Endometrium (tissue), 2 donors: ENCODE data around the gene PIGC.
A peak's percentile ranks its signal among the peaks of the same experiment; 100 is the strongest.

ENCODE experiments used
- FAIRE-seq: peaks from 2 replicates; lab custom pipeline; 2012; peaks lifted over from hg19 to GRCh38; lab: Jason Lieb, UNC
- donor health status: control.
- donor health status: control.

PIGC gene

DNA sequence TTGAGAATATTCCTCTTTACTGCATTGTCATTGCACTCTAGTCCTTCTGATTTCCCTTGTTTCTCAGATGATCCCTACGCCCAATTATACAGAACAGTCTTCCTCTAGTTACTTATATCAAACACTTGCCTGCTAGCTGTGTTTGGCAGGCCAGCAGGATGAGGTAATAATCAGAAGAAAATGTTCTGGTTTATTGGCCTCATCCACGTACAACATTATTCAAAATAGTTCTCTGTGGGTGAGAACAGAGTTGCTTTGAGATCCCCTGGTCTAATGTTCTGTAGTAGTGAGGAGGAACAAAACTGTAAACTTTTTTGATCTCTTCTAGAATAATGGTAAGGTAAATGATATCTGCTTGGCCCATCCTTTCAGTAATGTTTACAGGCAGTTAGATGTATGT lies 45.7 kb downstream of the PIGC start:
- no peak for FAIRE-seq

GRCh38 chr1:172397633-172398032 lies 46.2 kb downstream of the PIGC start:
- FAIRE-seq = no peak

DNA sequence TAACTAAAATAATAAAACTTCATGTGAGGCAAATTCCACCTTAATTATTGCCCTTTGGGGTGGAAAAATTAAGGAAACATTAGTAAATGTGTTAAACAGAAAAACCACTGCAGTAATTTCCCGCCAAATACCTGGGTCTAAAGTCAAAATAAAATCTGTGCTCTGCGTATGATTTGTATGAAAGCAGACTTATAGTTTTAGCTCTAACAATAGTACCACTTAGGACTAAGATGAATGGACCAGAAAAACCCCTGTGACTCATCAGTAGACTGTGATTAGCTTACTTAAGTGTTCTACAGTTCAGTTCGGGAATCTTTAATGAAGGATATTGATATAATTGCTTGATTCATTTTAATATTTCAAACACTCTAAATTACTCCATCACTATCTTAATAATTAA lies 46.6 kb downstream of the PIGC start:
- peak; percentile 62 for FAIRE-seq

DNA sequence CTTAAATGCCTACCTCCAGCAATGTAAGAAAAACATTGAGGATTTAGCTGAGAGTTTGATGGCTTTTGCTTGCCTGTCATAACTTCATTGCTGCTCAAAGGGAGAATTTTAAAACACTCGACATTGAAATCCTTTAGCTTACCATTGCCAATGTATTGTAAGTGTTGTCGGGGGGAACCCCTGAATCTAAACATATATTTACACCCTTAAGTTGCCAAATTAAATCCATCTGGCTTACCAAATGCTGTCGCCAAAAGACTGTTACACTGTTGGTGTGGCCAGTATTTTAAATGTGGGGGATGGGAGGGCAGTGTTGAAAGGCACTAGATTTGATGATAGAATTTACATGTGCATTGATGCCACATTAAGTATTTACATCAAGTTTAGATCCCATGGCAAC lies 48.3 kb downstream of the PIGC start:
- FAIRE-seq = no peak

DNA sequence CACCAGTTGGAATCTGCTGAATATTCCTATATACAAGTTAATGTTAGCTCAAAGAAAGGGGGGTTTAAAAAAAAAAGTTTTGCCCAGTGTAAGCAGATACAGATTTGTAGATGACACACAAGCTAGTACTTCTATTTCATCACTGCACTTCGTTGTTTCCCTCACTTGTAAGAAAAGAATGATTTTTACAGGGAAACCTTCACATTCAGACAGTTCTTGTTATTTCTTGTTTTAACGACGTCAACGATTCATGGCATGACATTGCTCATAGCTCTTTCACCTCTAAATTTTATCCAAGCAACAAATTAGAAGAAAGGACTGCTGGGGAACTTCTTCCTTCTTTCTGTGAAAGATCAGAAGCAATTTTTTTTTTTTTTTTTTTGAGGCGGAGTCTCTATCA lies 49.1 kb downstream of the PIGC start:
- FAIRE-seq = peak; percentile 59

GRCh38 chr1:172394141-172394751 lies 49.6 kb downstream of the PIGC start:
- FAIRE-seq = no peak

GRCh38 chr1:172393354-172393753 lies 50.5 kb downstream of the PIGC start:
- no peak for FAIRE-seq

- FAIRE-seq = peak; percentile 29
Observed at GRCh38 chr1:172391976-172392375, 51.9 kb downstream of the PIGC start.
